Chondrocyte (in vitro differentiated cells): ENCODE measurements around the gene LZTS3. TPM values are rescaled to one million over a fixed set of nuclear protein-coding genes. Genes with fewer than 3 reads are reported as not detected.
A peak's percentile ranks its signal among the peaks of the same experiment; 100 is the strongest.
"Not testable (repeated sequence)": the region's sequence is repeated elsewhere in the genome, so short reads cannot be mapped to it uniquely, and the experiment has no call there.

Experiments used
- DNase-seq: peaks from one replicate; pipeline ENCODE4 v3.0.0; 2021; ENCODE audit warnings: mixed read lengths, low spot score
- H3K27ac Mint-ChIP-seq: one replicate; pipeline ENCODE4 v1.8.0; 2021; ENCODE audit warnings: mild to moderate bottlenecking, moderate library complexity, mixed read lengths; ENCODE audit not compliant: unreplicated experiment
- H3K27me3 Mint-ChIP-seq: 2 replicates; pipeline ENCODE4 v1.8.0; 2021; ENCODE audit warnings: low read depth, mixed read lengths
- H3K36me3 Mint-ChIP-seq: 2 replicates; pipeline ENCODE4 v1.8.0; 2021; ENCODE audit warnings: low read depth, mixed read lengths
- H3K4me1 Mint-ChIP-seq: 2 replicates; pipeline ENCODE4 v1.8.0; 2021; ENCODE audit warnings: low read depth, mild to moderate bottlenecking, mixed read lengths
- H3K4me3 Mint-ChIP-seq: one replicate; pipeline ENCODE4 v1.8.0; 2021; ENCODE audit warnings: mild to moderate bottlenecking, moderate library complexity, mixed read lengths; ENCODE audit not compliant: unreplicated experiment
- H3K9me3 Mint-ChIP-seq: 2 replicates; pipeline ENCODE4 v1.8.0; 2021; ENCODE audit warnings: low read depth, mixed read lengths
- CTCF ChIP-seq: fragments of 200-600 bp; sonication (generic); IDR thresholded peaks from 2 replicates; pipeline ENCODE4 v1.5.0; 2021; ENCODE audit warnings: antibody characterized with exemption, mild to moderate bottlenecking, moderate library complexity
- long read RNA-seq: library from polyadenylated mRNA; stranded (forward); transcript quantifications from one replicate; pipeline ENCODE4 v2.0.0, GENCODE V29; 2021
- total RNA-seq: library from RNA; stranded (reverse); gene quantifications from 3 replicates; pipeline ENCODE4 v1.2.1, GENCODE V29; 2021

Gene LZTS3
- total RNA-seq, result 6.4 to 9.3 TPM (median 8.1 TPM) in 3 replicates
- long read RNA-seq, full-length matches to known transcripts, result 6 of 26 reads
- long read RNA-seq, partial matches to known transcripts, result 1 of 26 reads
- long read RNA-seq, other reads (novel, unspliced or antisense), result 19 of 26 reads

GRCh38 chr20:3172933-3173609, at the start of gene LZTS3:
Gene LZTS3 (minus strand): TSS chr20:3173549. CDS start chr20:3167163, 6,386 bp downstream.
- Mint-ChIP-seq H3K4me1 (peaks cover 22% of the 10 kb centered on the region), H3K9me3 (no peaks in the 10 kb centered on the region), H3K36me3 (no peaks in the 10 kb centered on the region), H3K27ac (peak within 1 kb of the TSS; percentile 82), H3K4me3 (peak within 1 kb of the TSS; percentile 87), H3K27me3 (no peaks in the 10 kb centered on the region)
- TF ChIP-seq CTCF, result peak; percentile 33
- no peak for DNase-seq

- no peak for TF ChIP-seq CTCF
- H3K36me3 Mint-ChIP-seq, result peaks cover 7% of the 10 kb centered on the region
Measured at GRCh38 chr20:3221398-3222226, 48.3 kb upstream of the LZTS3 start.

GRCh38 chr20:3218307-3218988, 45.1 kb upstream of the LZTS3 start:
- no peaks in the 10 kb centered on the region for H3K9me3 Mint-ChIP-seq
- H3K4me3 Mint-ChIP-seq, result no peak overlapping the region
- no peaks in the 10 kb centered on the region for H3K27me3 Mint-ChIP-seq
- H3K27ac Mint-ChIP-seq, result no peak overlapping the region
- peak; percentile 87 for DNase-seq
- H3K4me1 Mint-ChIP-seq, result no peaks in the 10 kb centered on the region
- H3K36me3 Mint-ChIP-seq, result peaks cover 7% of the 10 kb centered on the region
- TF ChIP-seq CTCF, result peak; percentile 97

More at GRCh38 chr20:3221398-3222226, 48.3 kb upstream of the LZTS3 start:
- DNase-seq, result no peak
- peaks cover 8% of the 10 kb centered on the region for H3K4me1 Mint-ChIP-seq
- H3K4me3 Mint-ChIP-seq, result no peak overlapping the region
- no peaks in the 10 kb centered on the region for H3K9me3 Mint-ChIP-seq
- H3K27me3 Mint-ChIP-seq, result no peaks in the 10 kb centered on the region
- H3K27ac Mint-ChIP-seq, result no peak overlapping the region

- not testable (repeated sequence) for H3K4me1 Mint-ChIP-seq, H3K4me3 Mint-ChIP-seq, DNase-seq, H3K27ac Mint-ChIP-seq, H3K9me3 Mint-ChIP-seq, H3K27me3 Mint-ChIP-seq, H3K36me3 Mint-ChIP-seq
Measured at GRCh38 chr20:3215359-3215917, 42.1 kb upstream of the LZTS3 start.

GRCh38 chr20:3213226-3213625, 39.9 kb upstream of the LZTS3 start:
- Mint-ChIP-seq H3K36me3 (peaks cover 2% of the 10 kb centered on the region), H3K9me3 (no peaks in the 10 kb centered on the region), H3K27ac (no peak overlapping the region), H3K4me1 (peaks cover 15% of the 10 kb centered on the region), H3K27me3 (no peaks in the 10 kb centered on the region), H3K4me3 (no peak overlapping the region)
- no peak for TF ChIP-seq CTCF
- DNase-seq, result no peak
